ENCODE results near the gene ERBB4.

DNA sequence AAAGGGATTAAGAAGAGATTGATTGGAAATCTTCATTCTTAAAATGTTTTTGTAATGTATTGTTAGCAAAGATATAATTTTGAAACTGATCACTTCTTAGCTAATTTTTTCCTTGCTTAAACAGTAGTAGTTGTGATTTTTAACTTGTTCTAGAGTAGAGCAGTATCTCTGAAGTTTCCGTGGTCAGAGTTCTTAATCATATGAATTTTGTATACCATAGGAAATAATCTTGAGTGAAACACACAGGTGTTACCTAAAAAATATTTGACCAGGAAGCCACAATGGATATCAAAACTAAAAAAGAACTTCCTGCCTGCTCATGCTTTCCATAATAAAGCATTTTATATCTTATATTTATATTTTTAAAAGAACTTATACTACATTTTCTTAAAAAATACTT is 907.1 kb downstream of the ERBB4 start:
- TF ChIP-seq, protein P1, sequence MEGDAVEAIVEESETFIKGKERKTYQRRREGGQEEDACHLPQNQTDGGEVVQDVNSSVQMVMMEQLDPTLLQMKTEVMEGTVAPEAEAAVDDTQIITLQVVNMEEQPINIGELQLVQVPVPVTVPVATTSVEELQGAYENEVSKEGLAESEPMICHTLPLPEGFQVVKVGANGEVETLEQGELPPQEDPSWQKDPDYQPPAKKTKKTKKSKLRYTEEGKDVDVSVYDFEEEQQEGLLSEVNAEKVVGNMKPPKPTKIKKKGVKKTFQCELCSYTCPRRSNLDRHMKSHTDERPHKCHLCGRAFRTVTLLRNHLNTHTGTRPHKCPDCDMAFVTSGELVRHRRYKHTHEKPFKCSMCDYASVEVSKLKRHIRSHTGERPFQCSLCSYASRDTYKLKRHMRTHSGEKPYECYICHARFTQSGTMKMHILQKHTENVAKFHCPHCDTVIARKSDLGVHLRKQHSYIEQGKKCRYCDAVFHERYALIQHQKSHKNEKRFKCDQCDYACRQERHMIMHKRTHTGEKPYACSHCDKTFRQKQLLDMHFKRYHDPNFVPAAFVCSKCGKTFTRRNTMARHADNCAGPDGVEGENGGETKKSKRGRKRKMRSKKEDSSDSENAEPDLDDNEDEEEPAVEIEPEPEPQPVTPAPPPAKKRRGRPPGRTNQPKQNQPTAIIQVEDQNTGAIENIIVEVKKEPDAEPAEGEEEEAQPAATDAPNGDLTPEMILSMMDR (IDR thresholded peaks at IDR 0.05; ENCODE audit: low read length), result no peak
- TF ChIP-seq EZH2 (optimal IDR thresholded peaks at IDR 0.05; ENCODE audit: low read depth, low read length), result no peak

Data from MM.1S (cell line).